Activated naive CD4-positive, alpha-beta T cell treated with anti-CD3 and anti-CD28 coated beads, Interleukin-2, amount 50 U/mL, for 24 hours (primary cell): Measurements from ENCODE around the gene ALDH5A1.

Source experiments
- H3K27ac Mint-ChIP-seq: one replicate; pipeline ENCODE4 v1.8.0; 2021; ENCODE audit warnings: mild to moderate bottlenecking, mixed read lengths
- H3K27me3 Mint-ChIP-seq: one replicate; pipeline ENCODE4 v1.8.0; 2021; ENCODE audit warnings: mixed read lengths
- H3K36me3 Mint-ChIP-seq: one replicate; pipeline ENCODE4 v1.8.0; 2021; ENCODE audit warnings: mixed read lengths
- H3K4me1 Mint-ChIP-seq: one replicate; pipeline ENCODE4 v1.8.0; 2021; ENCODE audit warnings: mixed read lengths
- H3K4me3 Mint-ChIP-seq: one replicate; pipeline ENCODE4 v1.8.0; 2021; ENCODE audit warnings: mild to moderate bottlenecking, mixed read lengths
- H3K9me3 Mint-ChIP-seq: one replicate; pipeline ENCODE4 v1.8.0; 2021; ENCODE audit warnings: mixed read lengths

The ALDH5A1 gene

DNA sequence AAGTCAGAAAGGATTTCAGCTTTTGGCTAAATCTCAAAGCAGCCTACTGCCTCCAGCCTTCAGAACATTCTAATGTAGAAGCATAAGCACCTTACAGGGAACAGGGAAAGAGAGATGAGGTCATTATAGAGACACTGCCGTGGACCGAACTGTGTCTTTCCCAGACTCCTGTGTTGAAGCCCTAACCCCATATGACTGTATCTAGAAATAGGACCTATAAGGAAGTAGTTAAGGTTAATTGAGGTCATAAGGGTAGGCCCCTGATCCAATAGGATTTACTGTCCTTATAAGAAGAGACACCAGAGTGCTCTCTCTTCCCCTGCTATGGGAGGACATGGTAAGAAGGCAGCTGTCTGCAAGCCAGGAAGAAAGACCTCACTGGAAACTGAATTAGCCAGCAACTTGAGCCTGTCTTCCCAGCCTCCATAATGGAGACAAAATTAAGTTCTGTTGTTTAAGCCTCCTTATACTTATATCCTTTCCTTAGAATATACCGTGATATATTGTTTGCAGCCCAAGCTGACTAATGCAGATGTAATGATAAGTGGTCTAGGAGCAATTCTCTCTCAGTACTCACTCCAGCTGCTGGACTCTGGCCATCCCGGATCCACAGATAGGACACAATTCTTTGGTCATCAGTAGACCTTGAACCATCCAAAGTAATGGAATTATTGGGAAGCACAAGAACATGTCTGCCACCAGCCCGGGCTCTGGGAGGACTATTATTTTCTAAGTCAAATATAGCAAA is 71.4 kb downstream of the ALDH5A1 start:
- Mint-ChIP-seq H3K27me3 (peaks cover 1% of the 10 kb centered on the region), H3K36me3 (no peaks in the 10 kb centered on the region), H3K4me3 (no peak overlapping the region), H3K4me1 (no peaks in the 10 kb centered on the region), H3K9me3 (no peaks in the 10 kb centered on the region), H3K27ac (no peak overlapping the region)

GRCh38 chr6:24568683-24569082 is 73.9 kb downstream of the ALDH5A1 start:
- Mint-ChIP-seq H3K4me1 (no peaks in the 10 kb centered on the region), H3K27me3 (peaks cover 1% of the 10 kb centered on the region), H3K36me3 (no peaks in the 10 kb centered on the region), H3K27ac (no peak overlapping the region), H3K4me3 (no peak overlapping the region), H3K9me3 (no peaks in the 10 kb centered on the region)

- Mint-ChIP-seq H3K27me3 (peaks cover 1% of the 10 kb centered on the region), H3K4me3 (no peak overlapping the region), H3K27ac (no peak overlapping the region), H3K36me3 (no peaks in the 10 kb centered on the region), H3K9me3 (no peaks in the 10 kb centered on the region), H3K4me1 (no peaks in the 10 kb centered on the region)
Measured at GRCh38 chr6:24569811-24570210, 75.0 kb downstream of the ALDH5A1 start.

GRCh38 chr6:24571361-24571760 is 76.6 kb downstream of the ALDH5A1 start:
- Mint-ChIP-seq H3K27me3 (peaks cover 1% of the 10 kb centered on the region), H3K9me3 (no peaks in the 10 kb centered on the region), H3K4me1 (no peaks in the 10 kb centered on the region), H3K4me3 (no peak overlapping the region), H3K36me3 (no peaks in the 10 kb centered on the region), H3K27ac (no peak overlapping the region)

GRCh38 chr6:24574809-24575208 is 80.0 kb downstream of the ALDH5A1 start:
- Mint-ChIP-seq H3K4me3 (no peak overlapping the region), H3K27me3 (peaks cover 1% of the 10 kb centered on the region), H3K4me1 (no peaks in the 10 kb centered on the region), H3K27ac (no peak overlapping the region), H3K36me3 (no peaks in the 10 kb centered on the region), H3K9me3 (no peaks in the 10 kb centered on the region)

GRCh38 chr6:24576447-24576846 is 81.7 kb downstream of the ALDH5A1 start:
- Mint-ChIP-seq H3K4me1 (no peaks in the 10 kb centered on the region), H3K27ac (no peak overlapping the region), H3K27me3 (no peaks in the 10 kb centered on the region), H3K36me3 (no peaks in the 10 kb centered on the region), H3K4me3 (no peak overlapping the region), H3K9me3 (no peaks in the 10 kb centered on the region)

- no peak overlapping the region for H3K27ac Mint-ChIP-seq
- no peaks in the 10 kb centered on the region for H3K27me3 Mint-ChIP-seq
- no peak overlapping the region for H3K4me3 Mint-ChIP-seq
- no peaks in the 10 kb centered on the region for H3K9me3 Mint-ChIP-seq
- peaks cover 7% of the 10 kb centered on the region for H3K4me1 Mint-ChIP-seq
- no peaks in the 10 kb centered on the region for H3K36me3 Mint-ChIP-seq
Measured at GRCh38 chr6:24581084-24581669, 86.4 kb downstream of the ALDH5A1 start.

GRCh38 chr6:24583463-24584381 is 89.0 kb downstream of the ALDH5A1 start:
- Mint-ChIP-seq H3K9me3 (no peaks in the 10 kb centered on the region), H3K27me3 (no peaks in the 10 kb centered on the region), H3K4me3 (no peak overlapping the region), H3K4me1 (peaks cover 7% of the 10 kb centered on the region), H3K27ac (no peak overlapping the region), H3K36me3 (no peaks in the 10 kb centered on the region)

- H3K4me3 Mint-ChIP-seq, result no peak overlapping the region
- H3K27ac Mint-ChIP-seq, result no peak overlapping the region
- H3K4me1 Mint-ChIP-seq, result peaks cover 7% of the 10 kb centered on the region
- no peaks in the 10 kb centered on the region for H3K36me3 Mint-ChIP-seq
- H3K27me3 Mint-ChIP-seq, result no peaks in the 10 kb centered on the region
- no peaks in the 10 kb centered on the region for H3K9me3 Mint-ChIP-seq
Measured at GRCh38 chr6:24584382-24584720, 89.6 kb downstream of the ALDH5A1 start.
